WERI-Rb-1 (cell line): ENCODE measurements around the gene DIPK2A.
A peak's percentile ranks its signal among the peaks of the same experiment; 100 is the strongest.

Experiments used
- DNase-seq: peaks from one replicate; pipeline ENCODE4 v3.0.0-alpha.2; 2020
- H3K27ac ChIP-seq: fragments of 250-450 bp; sonication (Bioruptor Pico); 2 replicates; pipeline ENCODE4 v1.5.1; 2020; ENCODE audit warnings: mild to moderate bottlenecking, moderate library complexity
- H3K27me3 ChIP-seq: fragments of 250-450 bp; sonication (Bioruptor Pico); 2 replicates; pipeline ENCODE4 v1.5.1; 2021; ENCODE audit warnings: mild to moderate bottlenecking, low read depth, moderate library complexity; ENCODE audit not compliant: insufficient read depth, severe bottlenecking
- H3K36me3 ChIP-seq: fragments of 250-450 bp; sonication (Bioruptor Pico); 2 replicates; pipeline ENCODE4 v1.5.1; 2020; ENCODE audit warnings: mild to moderate bottlenecking, moderate library complexity
- H3K4me3 ChIP-seq: 2 replicates; pipeline ENCODE4 v1.5.1; 2011; ENCODE audit warnings: low read depth, mild to moderate bottlenecking, control low read depth, low read length
- H3K9me3 ChIP-seq: fragments of 250-450 bp; sonication (Bioruptor Pico); 2 replicates; pipeline ENCODE4 v1.5.1; 2021; ENCODE audit warnings: mild to moderate bottlenecking, moderate library complexity; ENCODE audit not compliant: severe bottlenecking
- TF ChIP-seq, protein P1 (sequence below): IDR thresholded peaks from 2 replicates; pipeline ENCODE4 v1.5.1; 2011; ENCODE audit warnings: low read depth, mild to moderate bottlenecking, control low read depth, inconsistent platforms, low read length

Gene DIPK2A

DNA sequence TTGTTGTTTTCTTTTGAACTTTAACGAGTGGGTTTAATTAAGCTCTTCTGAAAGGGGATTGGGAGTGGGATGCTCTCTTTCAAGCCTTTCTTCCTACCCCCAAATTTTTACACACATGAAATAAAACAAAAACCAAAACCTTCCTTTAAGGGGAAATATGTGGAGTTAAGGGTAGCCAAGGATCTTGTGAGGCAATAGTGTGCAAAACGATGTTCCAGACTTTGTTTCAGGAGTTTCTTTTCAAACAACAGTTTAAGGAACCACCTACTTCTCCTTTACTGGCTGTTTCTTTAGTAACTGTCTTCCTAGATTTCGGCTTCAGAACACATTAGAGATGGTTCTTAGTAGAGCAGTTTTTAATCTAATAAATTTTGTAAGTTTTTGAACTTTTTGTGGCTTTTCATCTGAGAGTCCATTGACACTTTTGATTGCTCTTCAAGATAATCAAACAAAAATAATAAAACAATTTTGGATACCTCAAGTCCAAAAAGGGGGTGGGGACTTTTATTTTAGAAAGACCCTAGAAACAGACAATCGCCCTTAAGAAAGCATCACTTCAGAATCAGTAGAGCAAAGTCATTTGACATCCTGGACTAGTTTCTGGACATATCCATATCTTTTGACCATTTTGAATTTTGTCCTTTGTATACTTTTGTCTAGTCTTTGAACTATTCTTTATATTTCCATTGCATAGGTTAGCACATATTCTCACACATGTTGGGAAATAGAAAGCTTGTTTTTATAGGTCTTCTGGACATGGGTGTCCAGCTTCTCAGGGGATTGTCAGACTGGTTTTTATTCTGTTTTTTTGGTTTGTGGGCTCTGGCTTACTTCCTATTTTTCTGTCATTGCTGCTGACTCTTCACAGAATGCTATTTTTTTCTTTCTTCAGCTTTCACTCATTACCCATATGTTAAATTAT lies 6.0 kb downstream of the DIPK2A start:
- TF ChIP-seq, protein P1, sequence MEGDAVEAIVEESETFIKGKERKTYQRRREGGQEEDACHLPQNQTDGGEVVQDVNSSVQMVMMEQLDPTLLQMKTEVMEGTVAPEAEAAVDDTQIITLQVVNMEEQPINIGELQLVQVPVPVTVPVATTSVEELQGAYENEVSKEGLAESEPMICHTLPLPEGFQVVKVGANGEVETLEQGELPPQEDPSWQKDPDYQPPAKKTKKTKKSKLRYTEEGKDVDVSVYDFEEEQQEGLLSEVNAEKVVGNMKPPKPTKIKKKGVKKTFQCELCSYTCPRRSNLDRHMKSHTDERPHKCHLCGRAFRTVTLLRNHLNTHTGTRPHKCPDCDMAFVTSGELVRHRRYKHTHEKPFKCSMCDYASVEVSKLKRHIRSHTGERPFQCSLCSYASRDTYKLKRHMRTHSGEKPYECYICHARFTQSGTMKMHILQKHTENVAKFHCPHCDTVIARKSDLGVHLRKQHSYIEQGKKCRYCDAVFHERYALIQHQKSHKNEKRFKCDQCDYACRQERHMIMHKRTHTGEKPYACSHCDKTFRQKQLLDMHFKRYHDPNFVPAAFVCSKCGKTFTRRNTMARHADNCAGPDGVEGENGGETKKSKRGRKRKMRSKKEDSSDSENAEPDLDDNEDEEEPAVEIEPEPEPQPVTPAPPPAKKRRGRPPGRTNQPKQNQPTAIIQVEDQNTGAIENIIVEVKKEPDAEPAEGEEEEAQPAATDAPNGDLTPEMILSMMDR: no peak
- Histone ChIP-seq H3K4me3 (no peak overlapping the region), H3K36me3 (peaks cover 15% of the 10 kb centered on the region), H3K9me3 (no peaks in the 10 kb centered on the region), H3K27ac (peak overlapping the region; percentile 23), H3K27me3 (no peaks in the 10 kb centered on the region)
- DNase-seq: no peak

DNA sequence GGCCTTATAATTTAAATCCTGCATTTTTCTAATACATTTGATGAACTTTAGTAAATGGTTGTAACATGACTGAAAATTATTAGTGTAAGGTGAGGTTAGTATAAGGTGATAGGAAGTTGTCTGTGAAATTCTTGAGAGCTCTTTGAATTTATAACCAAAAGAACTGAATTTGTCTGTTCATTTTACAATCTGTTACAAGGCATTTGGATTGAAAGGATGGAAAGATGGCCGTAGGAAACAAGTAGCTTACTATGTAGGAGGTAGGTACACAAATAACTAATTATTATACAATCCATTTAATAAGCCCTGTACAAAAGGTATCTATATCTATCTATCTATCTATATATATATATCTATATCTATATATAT lies 6.6 kb downstream of the DIPK2A start:
- H3K4me3 ChIP-seq: no peak overlapping the region
- peaks cover 17% of the 10 kb centered on the region for H3K36me3 ChIP-seq
- no peaks in the 10 kb centered on the region for H3K27me3 ChIP-seq
- H3K27ac ChIP-seq: peak overlapping the region; percentile 10
- DNase-seq: no peak
- no peaks in the 10 kb centered on the region for H3K9me3 ChIP-seq
- TF ChIP-seq, protein P1: no peak

DNA sequence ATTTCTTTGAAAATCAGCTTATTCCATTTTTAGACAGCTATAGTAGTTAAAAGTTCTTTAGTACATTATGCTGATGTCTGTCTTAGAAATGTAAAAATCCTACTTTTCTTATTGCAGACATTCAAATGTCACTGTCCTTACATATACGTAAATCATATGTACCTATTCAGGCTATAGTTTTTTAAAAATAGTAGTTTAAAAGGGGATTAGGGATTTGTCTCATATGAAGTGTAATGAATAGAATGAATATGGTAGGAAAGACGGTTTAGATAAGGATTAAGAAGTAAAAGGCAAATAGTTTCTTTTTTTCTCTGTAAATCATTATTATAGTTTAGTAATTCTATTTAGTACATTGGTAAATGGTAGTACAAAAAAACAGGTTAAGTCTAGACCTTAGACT lies 7.4 kb downstream of the DIPK2A start:
- H3K4me3 ChIP-seq: peak overlapping the region; percentile 8
- no peaks in the 10 kb centered on the region for H3K27me3 ChIP-seq
- H3K36me3 ChIP-seq: peaks cover 21% of the 10 kb centered on the region
- H3K9me3 ChIP-seq: peaks cover 1% of the 10 kb centered on the region
- DNase-seq: no peak
- H3K27ac ChIP-seq: peak overlapping the region; percentile 40
- TF ChIP-seq, protein P1: no peak

DNA sequence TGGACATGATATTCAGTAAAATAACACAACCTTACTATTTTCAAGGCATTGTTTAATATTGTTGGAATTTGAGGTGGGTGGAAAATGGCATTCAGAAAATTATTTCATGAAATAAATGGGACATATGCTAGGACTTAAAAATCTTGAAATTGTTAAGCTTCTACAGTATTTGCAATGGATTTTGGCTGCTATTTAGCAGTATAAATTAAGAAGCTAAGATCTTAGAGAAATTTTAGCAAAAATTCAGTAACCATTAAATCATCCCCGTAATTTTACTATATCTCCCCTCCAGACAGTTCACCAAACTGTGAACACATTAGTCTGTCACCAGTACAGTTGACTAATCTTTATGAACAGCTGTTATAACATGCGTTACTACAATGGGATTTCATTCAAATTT lies 8.2 kb downstream of the DIPK2A start:
- peak overlapping the region; percentile 40 for H3K27ac ChIP-seq

DNA sequence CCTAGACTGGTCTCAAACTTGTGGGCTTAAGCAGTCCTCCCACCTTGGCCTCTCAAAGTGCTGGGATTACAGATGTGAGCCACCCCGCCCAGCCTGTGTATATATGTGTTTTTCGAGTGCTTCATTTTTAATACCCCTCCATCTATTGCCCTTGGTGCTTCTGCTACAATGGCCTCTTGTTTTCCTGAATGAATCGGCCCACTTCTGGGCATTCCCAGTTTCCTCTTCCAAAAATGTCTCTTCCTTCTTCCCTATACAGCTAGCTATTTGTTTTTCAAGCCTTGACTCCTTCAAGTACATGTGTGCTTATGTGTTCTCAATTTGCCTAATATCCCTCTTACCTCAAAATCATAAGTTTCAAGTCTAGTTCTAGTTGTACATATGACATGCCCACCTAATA lies 16.7 kb downstream of the DIPK2A start:
- Histone ChIP-seq H3K36me3 (peaks cover 69% of the 10 kb centered on the region), H3K27ac (no peak overlapping the region), H3K27me3 (no peaks in the 10 kb centered on the region), H3K9me3 (peaks cover 3% of the 10 kb centered on the region), H3K4me3 (no peak overlapping the region)
- no peak for DNase-seq
- TF ChIP-seq, protein P1: no peak

More for the DNA sequence above, 8.2 kb downstream of the DIPK2A start:
- peaks cover 3% of the 10 kb centered on the region for H3K9me3 ChIP-seq
- DNase-seq: no peak
- TF ChIP-seq, protein P1: no peak
- no peak overlapping the region for H3K4me3 ChIP-seq
- peaks cover 24% of the 10 kb centered on the region for H3K36me3 ChIP-seq
- H3K27me3 ChIP-seq: no peaks in the 10 kb centered on the region
